Ramos (cell line): ENCODE data around the gene ERGIC2.
"Not testable (repeated sequence)": the region's sequence is repeated elsewhere in the genome, so short reads cannot be mapped to it uniquely, and the experiment has no call there.

ENCODE experiments used
- in situ Hi-C: fragments of 300-500 bp; cut with MboI; formaldehyde crosslinking; loops from one replicate; pipeline ENCODE4 v1.14.3; 2022; ENCODE audit warnings: low sequenced_read_pairs; ENCODE audit not compliant: unreplicated experiment

ERGIC2 gene

GRCh38 chr12:29380536-29381523 lies at the start of gene ERGIC2:
Gene ERGIC2, minus strand, starts transcription at chr12:29381172. Its CDS starts 9,539 bp downstream, at chr12:29371633.
- in situ Hi-C loops, result no loop called here

GRCh38 chr12:29430716-29431044 lies 49.7 kb upstream of the ERGIC2 start:
- in situ Hi-C loops, result no loop called here

GRCh38 chr12:29429999-29430715 lies 49.2 kb upstream of the ERGIC2 start:
- in situ Hi-C loops, result no loop called here

GRCh38 chr12:29428633-29429032 lies 47.7 kb upstream of the ERGIC2 start:
- in situ Hi-C loops, result no loop called here

GRCh38 chr12:29427964-29428363 lies 47.0 kb upstream of the ERGIC2 start:
- in situ Hi-C loops, result no loop called here

GRCh38 chr12:29426498-29426897 lies 45.5 kb upstream of the ERGIC2 start:
- in situ Hi-C loops, result no loop called here

GRCh38 chr12:29425722-29426121 lies 44.8 kb upstream of the ERGIC2 start:
- in situ Hi-C loops, result no loop called here

GRCh38 chr12:29416748-29417147 lies 35.8 kb upstream of the ERGIC2 start:
- in situ Hi-C loops, result no loop called here

- in situ Hi-C loops, result no loop called here
These were observed 34.1 kb upstream of the ERGIC2 start for GRCh38 chr12:29415111-29415510.

GRCh38 chr12:29414368-29414767 lies 33.4 kb upstream of the ERGIC2 start:
- in situ Hi-C loops, result no loop called here

GRCh38 chr12:29405561-29405960 lies 24.6 kb upstream of the ERGIC2 start:
- in situ Hi-C loops, result no loop called here

- in situ Hi-C loops, result no loop called here
These were observed 23.0 kb upstream of the ERGIC2 start for GRCh38 chr12:29403991-29404390.

- in situ Hi-C loops, result no loop called here
These were observed 21.5 kb upstream of the ERGIC2 start for GRCh38 chr12:29402437-29402836.

GRCh38 chr12:29398495-29398894 lies 17.5 kb upstream of the ERGIC2 start:
- in situ Hi-C loops, result no loop called here

GRCh38 chr12:29396774-29397173 lies 15.8 kb upstream of the ERGIC2 start:
- in situ Hi-C loops, result no loop called here

- in situ Hi-C loops, result no loop called here
These were observed 14.4 kb upstream of the ERGIC2 start for GRCh38 chr12:29395356-29395755.

- in situ Hi-C loops, result not testable (repeated sequence)
These were observed 9.4 kb upstream of the ERGIC2 start for GRCh38 chr12:29390419-29390818.

GRCh38 chr12:29389295-29389919 lies 8.4 kb upstream of the ERGIC2 start:
- in situ Hi-C loops, result no loop called here

- in situ Hi-C loops, result not testable (repeated sequence)
These were observed 5.2 kb upstream of the ERGIC2 start for GRCh38 chr12:29386084-29386680.

GRCh38 chr12:29385194-29385593 lies 4.2 kb upstream of the ERGIC2 start:
- in situ Hi-C loops, result not testable (repeated sequence)
